Measurements from ENCODE around the gene FREM1.

- TF ChIP-seq CTCF (IDR thresholded peaks at IDR 0.05) (no peak), POLR2AphosphoS5 (IDR thresholded peaks at IDR 0.05) (no peak)
Observed at GRCh38 chr9:14779566-14780022, 130.6 kb downstream of the FREM1 start.
